ENCODE data around the gene MAML3.
A peak's percentile ranks its signal among the peaks of the same experiment; 100 is the strongest.

The MAML3 gene

DNA sequence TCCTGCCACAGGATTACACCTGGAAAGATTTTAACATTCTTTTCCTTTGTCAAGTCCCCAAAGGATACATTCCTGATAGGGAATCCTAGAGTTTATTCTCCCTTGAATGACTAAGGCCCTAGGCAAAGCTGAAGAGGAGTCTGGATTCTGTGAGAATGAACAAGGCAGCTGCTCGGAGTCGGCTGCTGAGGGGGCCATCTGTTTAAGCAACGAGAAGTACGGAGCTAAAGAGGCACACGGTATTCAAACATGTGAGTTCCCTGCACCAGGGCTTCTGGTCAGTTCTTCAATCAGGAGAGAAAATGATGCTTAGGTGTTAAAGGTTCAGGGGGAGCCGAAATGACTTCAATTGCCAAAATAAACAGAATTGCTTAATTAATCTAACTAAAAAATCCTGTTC lies 390.8 kb downstream of the MAML3 start:
- CTCF ChIA-PET, result interaction anchor here (0.8 to 1.3 kb wide), 3 partner anchors 12 to 19 kb away, joined by 3 to 4 read pairs (median 3); no protein-coding TSS in a partner anchor
- no peak for TF ChIP-seq FOXK2 (IDR thresholded peaks at IDR 0.05)
- no peak for TF ChIP-seq TARDBP (IDR thresholded peaks at IDR 0.05)
- TF ChIP-seq BHLHE40 (IDR thresholded peaks at IDR 0.05; ENCODE audit: borderline replicate concordance), result no peak
- TF ChIP-seq ZNF384 (IDR thresholded peaks at IDR 0.05), result no peak
- TF ChIP-seq, protein P1, sequence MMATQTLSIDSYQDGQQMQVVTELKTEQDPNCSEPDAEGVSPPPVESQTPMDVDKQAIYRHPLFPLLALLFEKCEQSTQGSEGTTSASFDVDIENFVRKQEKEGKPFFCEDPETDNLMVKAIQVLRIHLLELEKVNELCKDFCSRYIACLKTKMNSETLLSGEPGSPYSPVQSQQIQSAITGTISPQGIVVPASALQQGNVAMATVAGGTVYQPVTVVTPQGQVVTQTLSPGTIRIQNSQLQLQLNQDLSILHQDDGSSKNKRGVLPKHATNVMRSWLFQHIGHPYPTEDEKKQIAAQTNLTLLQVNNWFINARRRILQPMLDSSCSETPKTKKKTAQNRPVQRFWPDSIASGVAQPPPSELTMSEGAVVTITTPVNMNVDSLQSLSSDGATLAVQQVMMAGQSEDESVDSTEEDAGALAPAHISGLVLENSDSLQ (IDR thresholded peaks at IDR 0.05), result no peak
- no peak for TF ChIP-seq FOXA1 (IDR thresholded peaks at IDR 0.05)
- TF ChIP-seq L3MBTL2 (conservative IDR thresholded peaks at IDR 0.05), result no peak
- no peak for TF ChIP-seq CTBP1 (IDR thresholded peaks at IDR 0.05; ENCODE audit: borderline replicate concordance)
- no peak for TF ChIP-seq NFRKB (IDR thresholded peaks at IDR 0.05)
- TF ChIP-seq FOXM1 (IDR thresholded peaks at IDR 0.05; ENCODE audit: borderline replicate concordance), result no peak
- TF ChIP-seq SP1 (IDR thresholded peaks at IDR 0.05), result no peak
- TF ChIP-seq ELF4 (IDR thresholded peaks at IDR 0.05), result no peak
- TF ChIP-seq SUZ12 (IDR thresholded peaks at IDR 0.05), result no peak
- TF ChIP-seq LEF1 (IDR thresholded peaks at IDR 0.05; ENCODE audit: borderline replicate concordance), result no peak
- no peak for TF ChIP-seq ARNT (IDR thresholded peaks at IDR 0.05)
- POLR2A ChIA-PET, result interaction anchor here (0.6 kb wide), 1 partner anchor 8 kb away, joined by 3 read pairs; no protein-coding TSS in a partner anchor
- no peak for DNase-seq (ENCODE audit: extremely low spot score)

DNA sequence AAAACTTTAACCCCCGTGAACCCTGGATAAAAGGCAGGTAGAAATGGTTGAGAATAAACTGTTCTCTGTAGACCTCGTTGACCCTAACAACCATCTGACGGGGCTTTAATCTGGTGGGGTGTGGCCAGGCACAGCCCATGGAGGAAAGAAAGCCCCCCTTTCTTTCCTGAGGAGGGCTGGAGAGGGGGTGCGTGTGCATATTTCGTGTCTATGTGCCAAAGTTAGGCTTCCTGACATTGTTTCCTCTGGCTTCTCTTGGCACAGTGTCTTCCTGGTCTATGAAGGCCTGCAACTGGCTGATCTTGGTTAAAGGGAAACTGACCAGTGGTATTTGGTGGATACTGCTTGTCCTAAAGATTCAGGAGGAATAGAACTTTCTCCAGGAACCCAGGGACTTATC lies 391.3 kb downstream of the MAML3 start:
- no peak for DNase-seq (ENCODE audit: extremely low spot score)
- TF ChIP-seq, protein P1 (IDR thresholded peaks at IDR 0.05), result no peak
- TF ChIP-seq HDGF (IDR thresholded peaks at IDR 0.05; ENCODE audit: borderline replicate concordance) (no peak), FOXK2 (IDR thresholded peaks at IDR 0.05) (no peak), L3MBTL2 (conservative IDR thresholded peaks at IDR 0.05) (no peak), BHLHE40 (IDR thresholded peaks at IDR 0.05; ENCODE audit: borderline replicate concordance) (no peak), ZNF384 (IDR thresholded peaks at IDR 0.05) (no peak), TARDBP (IDR thresholded peaks at IDR 0.05) (no peak), FOXM1 (IDR thresholded peaks at IDR 0.05; ENCODE audit: borderline replicate concordance) (no peak), LEF1 (IDR thresholded peaks at IDR 0.05; ENCODE audit: borderline replicate concordance) (no peak)
- POLR2A ChIA-PET, result no interaction called here
- CTCF ChIA-PET, result no interaction called here

DNA sequence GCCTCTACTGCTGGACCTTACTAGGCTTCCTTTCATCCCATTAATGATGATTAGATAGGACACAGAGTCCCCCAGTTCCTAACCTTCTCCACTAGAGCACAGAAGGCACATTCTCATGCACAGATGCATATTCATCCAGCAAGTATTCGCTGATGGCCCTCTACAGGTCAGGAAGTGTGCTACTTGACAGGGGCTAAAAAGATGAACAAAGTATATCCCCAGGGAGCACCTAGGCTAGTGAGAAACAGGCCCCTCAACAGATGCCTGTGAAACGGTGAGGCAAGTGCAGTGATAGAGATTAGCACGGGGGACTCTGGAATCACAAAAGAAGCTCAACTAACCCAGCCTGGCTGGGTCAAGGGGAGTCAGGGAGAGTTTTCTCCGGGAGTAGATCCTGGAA lies 392.5 kb downstream of the MAML3 start:
- CTCF ChIA-PET, result interaction anchor here (0.6 to 1.1 kb wide), 5 partner anchors 10 to 244 kb away, joined by 3 to 5 read pairs (median 3); no protein-coding TSS in a partner anchor
- TF ChIP-seq BHLHE40 (IDR thresholded peaks at IDR 0.05; ENCODE audit: borderline replicate concordance) (no peak), FOXM1 (IDR thresholded peaks at IDR 0.05; ENCODE audit: borderline replicate concordance) (no peak), HDGF (IDR thresholded peaks at IDR 0.05; ENCODE audit: borderline replicate concordance) (no peak), SP1 (IDR thresholded peaks at IDR 0.05) (no peak), FOXA1 (IDR thresholded peaks at IDR 0.05) (no peak), NFRKB (IDR thresholded peaks at IDR 0.05) (no peak), FOXK2 (IDR thresholded peaks at IDR 0.05) (no peak), TARDBP (IDR thresholded peaks at IDR 0.05) (no peak), SUZ12 (IDR thresholded peaks at IDR 0.05) (no peak), ELF4 (IDR thresholded peaks at IDR 0.05) (no peak), ZNF384 (IDR thresholded peaks at IDR 0.05) (no peak), LEF1 (IDR thresholded peaks at IDR 0.05; ENCODE audit: borderline replicate concordance) (no peak), ARNT (IDR thresholded peaks at IDR 0.05) (no peak), L3MBTL2 (conservative IDR thresholded peaks at IDR 0.05) (no peak), CTBP1 (IDR thresholded peaks at IDR 0.05; ENCODE audit: borderline replicate concordance) (no peak)
- TF ChIP-seq, protein P1 (IDR thresholded peaks at IDR 0.05), result no peak
- POLR2A ChIA-PET, result no interaction called here
- peak; percentile 37 for DNase-seq (ENCODE audit: extremely low spot score)

DNA sequence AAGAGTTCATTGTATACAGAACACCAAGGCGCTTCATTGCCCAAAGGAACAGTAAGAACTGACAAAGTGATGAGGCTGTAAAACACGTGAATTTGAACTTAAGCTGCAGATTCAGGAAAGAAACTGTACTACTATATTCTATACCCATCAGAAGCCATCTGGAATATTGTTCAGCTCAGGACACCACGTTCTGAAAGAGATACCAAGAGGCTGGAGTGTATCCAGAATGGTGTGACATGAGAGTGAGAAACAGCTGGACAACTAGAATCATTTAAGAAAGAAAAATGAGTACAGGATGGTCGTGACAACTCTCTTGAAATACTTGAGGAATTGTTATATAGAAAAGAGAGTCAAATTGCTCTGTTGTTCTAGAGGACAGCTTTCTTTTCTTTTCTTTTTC lies 393.4 kb downstream of the MAML3 start:
- CTCF ChIA-PET, result interaction anchor here (0.7 to 1.1 kb wide), 3 partner anchors 9 to 245 kb away, joined by 3 read pairs; no protein-coding TSS in a partner anchor

DNA sequence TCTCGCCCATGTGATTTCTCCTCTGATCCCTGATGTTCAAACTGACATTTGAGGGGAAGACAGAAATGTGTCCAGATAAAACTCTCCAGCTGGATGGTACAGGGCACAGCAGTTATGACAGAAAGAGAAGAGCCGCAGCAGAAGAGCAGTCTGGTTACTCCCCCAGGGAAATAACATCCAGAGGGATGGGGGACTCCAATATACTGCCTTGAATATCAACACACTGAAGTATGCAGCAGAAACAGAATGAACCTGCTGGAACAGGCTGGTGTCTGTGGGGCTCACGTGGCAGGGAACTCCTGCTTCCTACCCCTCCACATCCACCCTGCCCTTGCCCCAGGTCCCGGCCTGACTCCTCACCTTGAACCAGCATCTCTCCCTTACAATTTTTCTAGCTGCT lies 394.9 kb downstream of the MAML3 start:
- ChIA-PET CTCF (no interaction called here), POLR2A (no interaction called here)
- no peak for DNase-seq (ENCODE audit: extremely low spot score)
- TF ChIP-seq ARNT (IDR thresholded peaks at IDR 0.05) (no peak), FOXA1 (IDR thresholded peaks at IDR 0.05) (no peak), CTBP1 (IDR thresholded peaks at IDR 0.05; ENCODE audit: borderline replicate concordance) (no peak), ZNF384 (IDR thresholded peaks at IDR 0.05) (no peak), ELF4 (IDR thresholded peaks at IDR 0.05) (no peak), SP1 (IDR thresholded peaks at IDR 0.05) (no peak), FOXK2 (IDR thresholded peaks at IDR 0.05) (no peak), L3MBTL2 (conservative IDR thresholded peaks at IDR 0.05) (no peak), LEF1 (IDR thresholded peaks at IDR 0.05; ENCODE audit: borderline replicate concordance) (no peak), NFRKB (IDR thresholded peaks at IDR 0.05) (no peak), TARDBP (IDR thresholded peaks at IDR 0.05) (no peak)
- TF ChIP-seq, protein P1 (IDR thresholded peaks at IDR 0.05), result no peak

More for the DNA sequence above, 393.4 kb downstream of the MAML3 start:
- DNase-seq (ENCODE audit: extremely low spot score), result no peak
- no peak for TF ChIP-seq ZNF384 (IDR thresholded peaks at IDR 0.05)
- no peak for TF ChIP-seq CTBP1 (IDR thresholded peaks at IDR 0.05; ENCODE audit: borderline replicate concordance)
- no peak for TF ChIP-seq ARNT (IDR thresholded peaks at IDR 0.05)
- TF ChIP-seq BHLHE40 (IDR thresholded peaks at IDR 0.05; ENCODE audit: borderline replicate concordance), result no peak
- POLR2A ChIA-PET, result no interaction called here
